H1 (cell line): ENCODE data around the gene MSH4. TPM values are rescaled to one million over a fixed set of nuclear protein-coding genes. Genes with fewer than 3 reads are reported as not detected.

Experiments used
- CBX5 ChIP-seq: fragments of 300-800, 300-1000 bp; sonication (generic); IDR thresholded peaks from 2 replicates; pipeline ENCODE4 v1.7.1; 2016; ENCODE audit warnings: antibody characterized with exemption, low read length, low read depth
- CHD7 ChIP-seq: fragments of 300-600 bp; sonication (generic); IDR thresholded peaks from 2 replicates; pipeline ENCODE4 v1.7.1; 2012; ENCODE audit warnings: low read length, moderate library complexity, mild to moderate bottlenecking, inconsistent platforms; ENCODE audit not compliant: insufficient replicate concordance
- CREB1 ChIP-seq: IDR thresholded peaks from 2 replicates; pipeline ENCODE4 v1.6.1; 2012; ENCODE audit warnings: inconsistent platforms
- EGR1 ChIP-seq: IDR thresholded peaks from 2 replicates; pipeline ENCODE4 v1.6.1; 2011; ENCODE audit warnings: low read depth, low read length, borderline replicate concordance
- MAFK ChIP-seq: IDR thresholded peaks from 2 replicates; pipeline ENCODE4 v1.6.1; 2012; ENCODE audit warnings: low read depth, mild to moderate bottlenecking, improper control_type of control experiment, low read length
- NRF1 ChIP-seq: IDR thresholded peaks from 2 replicates; pipeline ENCODE4 v1.6.1; 2011; ENCODE audit warnings: mild to moderate bottlenecking, low read depth, low read length, improper control_type of control experiment
- SAP30 ChIP-seq: fragments of 300-600 bp; sonication (generic); IDR thresholded peaks from 2 replicates; pipeline ENCODE4 v1.7.1; 2012; ENCODE audit warnings: low read length, moderate library complexity, mild to moderate bottlenecking, inconsistent platforms; ENCODE audit not compliant: insufficient read depth, insufficient replicate concordance
- SP4 ChIP-seq: IDR thresholded peaks from 2 replicates; pipeline ENCODE4 v1.6.1; 2012; ENCODE audit warnings: low read length, inconsistent platforms
- polyA plus RNA-seq, 7 experiments: library from polyadenylated mRNA; depleted of rRNA in 3 of 7; stranded (reverse) in 5 of 7; unstranded in 2 of 7; fragments of >200 nt in 5 of 7; fragments of 200-250 nt in 2 of 7; gene quantifications; 1 replicate in 5 of 7; 2 replicates in 1 of 7; 4 replicates in 1 of 7; pipeline versions ENCODE4 v1.2.1 to v1.2.3, GENCODE V29; 2011 to 2013; ENCODE audit warnings: missing spikeins in 2 of 7, mixed read lengths in 2 of 7
- total RNA-seq: library from RNA; stranded (reverse); fragmentation: NEBNext Ultra II Directional; extraction: Animal tissue kit (Norgen Biotek cat#: 25700); gene quantifications from 2 replicates; pipeline ENCODE4 v1.2.1, GENCODE V29; 2021
- TF ChIP-seq, protein P1 (sequence below): IDR thresholded peaks from 2 replicates; pipeline ENCODE4 v1.6.1; 2012; ENCODE audit warnings: low read length, inconsistent platforms

The MSH4 gene
- total and polyA plus RNA-seq, 2 of the 8 experiments (the other 6 are each of a cell fraction or from before 2014, with no cell fraction given): 0.03 to 0.22 TPM

- TF ChIP-seq CHD7 (no peak), SP4 (no peak), MAFK (no peak), SAP30 (no peak), NRF1 (no peak), CBX5 (no peak), EGR1 (no peak), CREB1 (no peak)
- TF ChIP-seq, protein P1, sequence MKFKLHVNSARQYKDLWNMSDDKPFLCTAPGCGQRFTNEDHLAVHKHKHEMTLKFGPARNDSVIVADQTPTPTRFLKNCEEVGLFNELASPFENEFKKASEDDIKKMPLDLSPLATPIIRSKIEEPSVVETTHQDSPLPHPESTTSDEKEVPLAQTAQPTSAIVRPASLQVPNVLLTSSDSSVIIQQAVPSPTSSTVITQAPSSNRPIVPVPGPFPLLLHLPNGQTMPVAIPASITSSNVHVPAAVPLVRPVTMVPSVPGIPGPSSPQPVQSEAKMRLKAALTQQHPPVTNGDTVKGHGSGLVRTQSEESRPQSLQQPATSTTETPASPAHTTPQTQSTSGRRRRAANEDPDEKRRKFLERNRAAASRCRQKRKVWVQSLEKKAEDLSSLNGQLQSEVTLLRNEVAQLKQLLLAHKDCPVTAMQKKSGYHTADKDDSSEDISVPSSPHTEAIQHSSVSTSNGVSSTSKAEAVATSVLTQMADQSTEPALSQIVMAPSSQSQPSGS: no peak
Observed at GRCh38 chr1:75794382-75794781, 2.3 kb upstream of the MSH4 start (continued).
